Measurements from ENCODE around the gene RNF144A. TPM values are rescaled to one million over a fixed set of nuclear protein-coding genes. Genes with fewer than 3 reads are reported as not detected.

The RNF144A gene
- total RNA-seq, 4 donors from 2014 or later = 27.3 to 47.3 (median 37.4) TPM

DNA sequence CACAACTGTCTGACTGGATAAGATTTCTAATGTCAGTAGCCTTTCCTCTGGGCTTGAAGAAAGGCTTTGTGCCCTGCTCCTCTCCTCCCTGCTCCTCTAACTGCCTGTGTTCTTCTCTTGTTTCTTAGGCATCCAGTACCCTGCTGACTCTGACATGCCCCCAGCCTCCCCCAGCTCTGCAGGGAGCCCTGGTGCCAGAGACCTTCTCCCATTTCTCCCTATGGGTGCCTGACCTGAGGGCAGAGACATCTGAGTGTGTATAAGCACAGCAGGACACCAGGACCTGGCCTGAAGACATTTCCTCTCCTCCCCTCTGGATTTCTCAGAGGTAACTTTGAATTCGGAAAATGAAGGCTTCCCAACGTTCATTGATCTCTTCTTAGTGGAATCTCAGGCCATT lies 23.6 kb downstream of the RNF144A start:
- H3K36me3 ChIP-seq = peaks cover 0 to 23% (median 0%) of the 10 kb centered on the region in 3 donors
- DNase-seq (ENCODE audit: low spot score in 2 of 2) = no peak
- H3K27me3 ChIP-seq = no peaks in the 10 kb centered on the region
- no peak overlapping the region for H3K27ac ChIP-seq
- WGBS, 2 donors = 73 to 88% methylated on average over 2 of the region's 2 CpGs
- H3K4me1 ChIP-seq = peaks cover 0 to 33% (median 14%) of the 10 kb centered on the region in 4 donors
- no peak overlapping the region for H3K4me3 ChIP-seq
- H3K9me3 ChIP-seq = no peaks in the 10 kb centered on the region
- TF ChIP-seq EP300 (IDR thresholded peaks at IDR 0.05) (no peak), POLR2A (IDR thresholded peaks at IDR 0.05) (no peak)
- TF ChIP-seq, protein P1, sequence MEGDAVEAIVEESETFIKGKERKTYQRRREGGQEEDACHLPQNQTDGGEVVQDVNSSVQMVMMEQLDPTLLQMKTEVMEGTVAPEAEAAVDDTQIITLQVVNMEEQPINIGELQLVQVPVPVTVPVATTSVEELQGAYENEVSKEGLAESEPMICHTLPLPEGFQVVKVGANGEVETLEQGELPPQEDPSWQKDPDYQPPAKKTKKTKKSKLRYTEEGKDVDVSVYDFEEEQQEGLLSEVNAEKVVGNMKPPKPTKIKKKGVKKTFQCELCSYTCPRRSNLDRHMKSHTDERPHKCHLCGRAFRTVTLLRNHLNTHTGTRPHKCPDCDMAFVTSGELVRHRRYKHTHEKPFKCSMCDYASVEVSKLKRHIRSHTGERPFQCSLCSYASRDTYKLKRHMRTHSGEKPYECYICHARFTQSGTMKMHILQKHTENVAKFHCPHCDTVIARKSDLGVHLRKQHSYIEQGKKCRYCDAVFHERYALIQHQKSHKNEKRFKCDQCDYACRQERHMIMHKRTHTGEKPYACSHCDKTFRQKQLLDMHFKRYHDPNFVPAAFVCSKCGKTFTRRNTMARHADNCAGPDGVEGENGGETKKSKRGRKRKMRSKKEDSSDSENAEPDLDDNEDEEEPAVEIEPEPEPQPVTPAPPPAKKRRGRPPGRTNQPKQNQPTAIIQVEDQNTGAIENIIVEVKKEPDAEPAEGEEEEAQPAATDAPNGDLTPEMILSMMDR (IDR thresholded peaks at IDR 0.05) = no peak

DNA sequence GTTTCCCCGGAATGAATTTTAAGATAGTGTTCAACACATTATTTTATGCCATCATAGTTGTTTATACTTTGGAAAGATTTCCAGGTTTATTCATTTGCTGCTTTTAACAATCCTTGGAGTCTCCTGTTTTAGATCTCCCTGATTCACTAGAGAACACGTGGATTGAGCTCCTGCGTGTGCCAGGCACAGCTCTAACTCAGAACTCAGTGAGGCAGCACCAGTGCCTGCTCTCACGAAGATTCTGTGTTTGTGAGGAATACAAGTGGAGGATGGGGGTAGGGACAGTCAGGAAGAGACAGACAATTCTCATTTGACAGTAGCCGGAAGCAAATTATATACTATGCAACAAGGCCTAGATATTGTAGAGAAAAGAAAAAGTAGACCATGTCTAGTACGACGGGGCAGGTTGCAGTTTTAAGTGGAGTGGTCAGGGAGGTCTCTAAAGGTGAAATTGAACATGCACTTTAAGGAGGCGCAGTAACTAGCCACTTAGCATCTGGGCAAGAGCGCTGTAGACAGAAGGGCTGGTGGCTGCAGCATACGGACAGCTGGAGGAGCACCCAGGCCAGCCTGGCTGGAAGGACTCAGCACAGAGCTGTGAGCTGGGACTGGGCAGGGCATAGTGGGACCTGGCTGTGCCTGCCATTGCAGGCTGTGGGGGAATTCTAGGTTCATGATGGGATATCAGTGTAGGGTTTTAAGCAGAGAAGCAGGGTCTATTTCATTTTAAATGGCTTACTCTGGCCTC lies 24.3 kb downstream of the RNF144A start:
- H3K27me3 ChIP-seq = no peaks in the 10 kb centered on the region
- 94% methylated on average over 10 of the region's 10 CpGs for WGBS, 2 donors
- H3K9me3 ChIP-seq = no peaks in the 10 kb centered on the region
- no peak overlapping the region for H3K4me3 ChIP-seq
- no peak overlapping the region for H3K27ac ChIP-seq
- H3K4me1 ChIP-seq = peaks cover 0 to 35% (median 14%) of the 10 kb centered on the region in 4 donors
- DNase-seq (ENCODE audit: low spot score in 2 of 2) = no peak
- H3K36me3 ChIP-seq = peaks cover 0 to 23% (median 0%) of the 10 kb centered on the region in 3 donors
- TF ChIP-seq EP300 (IDR thresholded peaks at IDR 0.05) = no peak
- TF ChIP-seq, protein P1 (IDR thresholded peaks at IDR 0.05) = no peak
- TF ChIP-seq POLR2A (IDR thresholded peaks at IDR 0.05) = no peak

DNA sequence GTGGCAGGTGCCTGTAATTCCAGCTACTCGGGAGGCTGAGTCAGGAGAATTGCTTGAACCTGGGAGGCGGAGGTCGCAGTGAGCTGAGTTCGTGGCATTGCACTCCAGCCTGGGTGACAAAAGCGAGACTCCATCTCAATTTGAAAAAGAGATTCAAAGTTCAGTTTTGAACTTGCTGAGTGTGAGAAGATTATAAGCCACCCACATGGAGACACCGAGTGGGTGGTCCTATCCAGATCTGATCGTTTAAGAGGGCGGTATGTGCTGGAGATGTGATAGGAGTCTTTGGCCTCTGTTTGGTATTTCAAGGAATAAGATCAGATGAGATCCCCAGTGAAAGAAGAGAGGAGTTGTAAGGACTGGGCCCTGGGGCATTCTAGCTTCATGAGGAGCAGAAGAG lies 25.6 kb downstream of the RNF144A start:
- Histone ChIP-seq H3K27ac (peak overlapping the region in 2 of 4 donors; percentile 84), H3K4me1 (peaks cover 0 to 37% (median 14%) of the 10 kb centered on the region in 4 donors), H3K4me3 (no peak overlapping the region), H3K27me3 (no peaks in the 10 kb centered on the region), H3K9me3 (no peaks in the 10 kb centered on the region), H3K36me3 (peaks cover 0 to 23% (median 0%) of the 10 kb centered on the region in 3 donors)
- 79 to 81% methylated on average over 8 of the region's 8 CpGs for WGBS, 2 donors
- no peak for DNase-seq (ENCODE audit: low spot score in 2 of 2)
- TF ChIP-seq, protein P1 (IDR thresholded peaks at IDR 0.05) = no peak
- TF ChIP-seq EP300 (IDR thresholded peaks at IDR 0.05) (no peak), POLR2A (IDR thresholded peaks at IDR 0.05) (no peak)

DNA sequence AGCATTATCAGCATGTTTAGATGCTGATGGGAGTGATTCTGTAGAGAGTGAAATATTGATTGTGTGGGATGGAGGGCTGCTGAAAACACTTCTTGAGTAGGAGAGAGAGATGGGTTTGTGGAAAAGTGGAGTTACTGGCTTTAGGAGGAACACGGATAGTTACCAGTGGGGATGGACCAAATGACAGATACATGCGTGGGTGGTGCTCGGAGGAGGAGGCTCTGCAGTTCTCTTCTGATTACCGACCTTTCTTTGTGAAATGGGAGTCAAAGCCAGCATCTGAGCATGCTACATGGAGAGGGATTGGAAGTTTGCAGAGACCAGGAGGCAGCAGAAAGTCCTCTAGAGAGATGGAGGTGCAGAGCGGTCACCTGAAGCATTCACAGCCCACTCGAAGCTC lies 26.3 kb downstream of the RNF144A start:
- peaks cover 0 to 40% (median 14%) of the 10 kb centered on the region in 4 donors for H3K4me1 ChIP-seq
- H3K36me3 ChIP-seq = peaks cover 0 to 23% (median 0%) of the 10 kb centered on the region in 3 donors
- no peak for TF ChIP-seq EP300 (IDR thresholded peaks at IDR 0.05)
- TF ChIP-seq, protein P1 (IDR thresholded peaks at IDR 0.05) = no peak
- TF ChIP-seq POLR2A (IDR thresholded peaks at IDR 0.05) = no peak
- 76 to 82% methylated on average over 6 of the region's 6 CpGs for WGBS, 2 donors
- peak overlapping the region in 3 of 4 donors; percentile 66 to 84 (median 84) for H3K27ac ChIP-seq
- no peaks in the 10 kb centered on the region for H3K9me3 ChIP-seq
- DNase-seq (ENCODE audit: low spot score in 2 of 2) = no peak
- H3K4me3 ChIP-seq = no peak overlapping the region
- H3K27me3 ChIP-seq = no peaks in the 10 kb centered on the region

DNA sequence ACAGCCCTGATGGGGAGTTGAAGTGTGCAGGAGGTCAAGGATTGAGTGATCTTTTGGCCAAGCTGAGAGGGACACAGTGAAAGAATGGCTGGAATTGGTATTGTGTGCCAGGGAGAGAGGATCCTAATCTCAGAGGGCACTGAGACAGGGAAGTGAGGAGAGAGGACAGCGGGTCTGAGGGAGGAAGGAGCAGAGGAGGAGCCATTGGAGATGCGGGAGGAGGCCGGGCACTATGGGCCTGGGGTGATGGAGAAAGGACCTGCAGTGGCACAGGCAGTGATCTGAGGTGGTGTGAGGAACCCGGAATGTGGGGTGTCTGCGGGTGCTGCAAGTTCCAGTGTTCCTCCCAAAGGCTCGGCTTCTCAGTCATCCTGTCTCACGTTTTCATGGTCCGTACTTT lies 26.8 kb downstream of the RNF144A start:
- H3K27ac ChIP-seq = peak overlapping the region; percentile 29 to 84 (median 75)
- no peak overlapping the region for H3K4me3 ChIP-seq
- TF ChIP-seq, protein P1 (IDR thresholded peaks at IDR 0.05) = no peak
- TF ChIP-seq POLR2A (IDR thresholded peaks at IDR 0.05) (no peak), EP300 (IDR thresholded peaks at IDR 0.05) (no peak)
- H3K4me1 ChIP-seq = peaks cover 0 to 40% (median 14%) of the 10 kb centered on the region in 4 donors
- 96 to 97% methylated on average over 8 of the region's 8 CpGs for WGBS, 2 donors
- H3K36me3 ChIP-seq = peaks cover 0 to 23% (median 0%) of the 10 kb centered on the region in 3 donors
- DNase-seq (ENCODE audit: low spot score in 2 of 2) = no peak
- H3K9me3 ChIP-seq = no peaks in the 10 kb centered on the region
- no peaks in the 10 kb centered on the region for H3K27me3 ChIP-seq

Measured in tibial nerve (tissue), 4 donors.